Activated T-helper 9 cell treated with anti-CD3 and anti-CD28 coated beads, Interleukin-2, amount 50 U/mL, for 16 hours (primary cell): Measurements from ENCODE around the gene GCN1.
"Not testable (repeated sequence)": the region's sequence is repeated elsewhere in the genome, so short reads cannot be mapped to it uniquely, and the experiment has no call there.

Source experiments
- DNase-seq: peaks from one replicate; pipeline ENCODE4 v3.0.0-alpha.2; 2020; ENCODE audit warnings: low read depth

GCN1 gene

GRCh38 chr12:120214626-120215356 is 20.3 kb upstream of the GCN1 start:
- no peak for DNase-seq

- DNase-seq = no peak
Measured at GRCh38 chr12:120213758-120214157, 19.2 kb upstream of the GCN1 start.

- not testable (repeated sequence) for DNase-seq
Measured at GRCh38 chr12:120213182-120213581, 18.7 kb upstream of the GCN1 start.

GRCh38 chr12:120212301-120212700 is 17.8 kb upstream of the GCN1 start:
- no peak for DNase-seq

- no peak for DNase-seq
Measured at GRCh38 chr12:120211904-120212283, 17.4 kb upstream of the GCN1 start.

- DNase-seq = no peak
Measured at GRCh38 chr12:120211243-120211903, 16.9 kb upstream of the GCN1 start.

GRCh38 chr12:120209851-120210250 is 15.3 kb upstream of the GCN1 start:
- no peak for DNase-seq

- no peak for DNase-seq
Measured at GRCh38 chr12:120207227-120207626, 12.7 kb upstream of the GCN1 start.

- DNase-seq = not testable (repeated sequence)
Measured at GRCh38 chr12:120206781-120207180, 12.3 kb upstream of the GCN1 start.

GRCh38 chr12:120206228-120206627 is 11.7 kb upstream of the GCN1 start:
- DNase-seq = no peak

GRCh38 chr12:120204171-120204570 is 9.7 kb upstream of the GCN1 start:
- no peak for DNase-seq

- no peak for DNase-seq
Measured at GRCh38 chr12:120200364-120200800, 5.9 kb upstream of the GCN1 start.

GRCh38 chr12:120199595-120200306 is 5.2 kb upstream of the GCN1 start:
- DNase-seq = peak; percentile 33

GRCh38 chr12:120199025-120199424 is 4.5 kb upstream of the GCN1 start:
- no peak for DNase-seq

- DNase-seq = no peak
Measured at GRCh38 chr12:120197542-120197887, 3.0 kb upstream of the GCN1 start.

GRCh38 chr12:120196817-120197541 is 2.5 kb upstream of the GCN1 start:
- DNase-seq = not testable (repeated sequence)

- no peak for DNase-seq
Measured at GRCh38 chr12:120196363-120196762, 1.8 kb upstream of the GCN1 start.

GRCh38 chr12:120194226-120194533 is 335 bp downstream of the GCN1 start:
- no peak for DNase-seq

- not testable (repeated sequence) for DNase-seq
Measured at GRCh38 chr12:120193286-120193685, 1.2 kb downstream of the GCN1 start.

- DNase-seq = no peak
Measured at GRCh38 chr12:120190985-120191480, 3.5 kb downstream of the GCN1 start.

GRCh38 chr12:120190386-120190785 is 4.1 kb downstream of the GCN1 start:
- DNase-seq = no peak

- DNase-seq = no peak
Measured at GRCh38 chr12:120186654-120187053, 7.9 kb downstream of the GCN1 start.
